ELF-1 (cell line): Measurements from ENCODE around the gene EFNA5.

Experiments
- DNase-seq: peaks from one replicate; pipeline ENCODE4 v3.0.0-alpha.2; 2016; ENCODE audit warnings: low read depth, low spot score

The EFNA5 gene

GRCh38 chr5:107640568-107640967 lies 30.2 kb downstream of the EFNA5 start:
- no peak for DNase-seq

DNA sequence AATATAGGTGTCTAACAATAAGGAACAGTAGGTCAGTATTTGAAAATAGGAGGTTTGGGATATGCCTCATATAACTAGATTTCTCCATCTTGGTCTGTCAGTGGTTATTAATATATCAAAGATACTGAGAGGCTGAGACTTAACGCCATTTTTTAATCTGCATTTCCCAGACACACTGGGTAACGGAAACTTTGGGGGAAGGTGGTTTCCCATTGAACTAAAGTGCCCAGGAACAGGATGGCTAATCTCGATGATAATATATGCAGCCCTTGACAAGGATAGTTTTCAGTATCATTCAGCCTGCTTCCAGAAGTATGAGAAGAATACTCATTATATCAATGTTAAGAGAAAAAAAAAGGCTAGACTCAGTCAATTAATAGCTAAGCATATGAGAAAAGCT lies 30.7 kb downstream of the EFNA5 start:
- DNase-seq = no peak

GRCh38 chr5:107636555-107636954 lies 34.2 kb downstream of the EFNA5 start:
- DNase-seq = no peak

GRCh38 chr5:107636068-107636467 lies 34.7 kb downstream of the EFNA5 start:
- no peak for DNase-seq

DNA sequence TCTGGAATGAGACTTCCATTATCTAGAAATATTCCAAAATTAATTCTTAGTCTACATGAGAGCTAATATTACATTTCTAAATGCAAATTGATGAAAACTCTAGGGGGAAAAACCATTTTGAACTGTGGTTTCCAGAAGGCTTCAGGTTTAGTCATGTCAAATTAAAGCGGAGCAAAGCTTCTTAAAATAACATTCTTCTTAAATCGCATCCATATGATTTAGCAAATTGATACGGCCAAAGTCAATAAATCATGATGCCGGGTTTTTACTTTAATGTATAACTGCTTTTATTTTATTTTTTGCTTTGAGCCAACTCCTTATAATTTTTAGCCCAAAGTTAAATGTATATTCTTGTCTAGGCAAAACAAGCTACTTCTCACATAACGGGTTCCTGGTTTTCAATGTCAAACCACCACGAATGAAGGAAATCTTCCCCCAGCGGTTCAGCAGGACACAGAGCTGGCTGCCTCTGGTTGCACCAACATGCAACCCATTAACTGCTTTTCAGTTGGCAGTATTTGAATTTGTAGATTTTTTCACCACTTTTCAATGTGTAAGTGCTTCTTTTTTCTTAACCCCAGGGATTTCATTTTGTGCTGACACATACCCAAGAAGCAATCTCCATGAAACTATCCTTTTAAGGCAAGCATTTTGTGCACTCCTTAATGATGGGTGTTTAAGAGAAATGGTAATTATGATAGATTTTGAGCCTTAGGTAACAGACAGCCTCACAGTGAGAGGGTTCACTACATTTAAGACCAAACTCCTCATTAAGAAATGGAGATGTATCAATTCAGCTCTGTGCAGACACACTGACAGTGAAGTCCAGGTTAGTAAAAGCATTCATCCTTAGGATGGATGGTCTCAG lies 35.5 kb downstream of the EFNA5 start:
- DNase-seq = no peak

DNA sequence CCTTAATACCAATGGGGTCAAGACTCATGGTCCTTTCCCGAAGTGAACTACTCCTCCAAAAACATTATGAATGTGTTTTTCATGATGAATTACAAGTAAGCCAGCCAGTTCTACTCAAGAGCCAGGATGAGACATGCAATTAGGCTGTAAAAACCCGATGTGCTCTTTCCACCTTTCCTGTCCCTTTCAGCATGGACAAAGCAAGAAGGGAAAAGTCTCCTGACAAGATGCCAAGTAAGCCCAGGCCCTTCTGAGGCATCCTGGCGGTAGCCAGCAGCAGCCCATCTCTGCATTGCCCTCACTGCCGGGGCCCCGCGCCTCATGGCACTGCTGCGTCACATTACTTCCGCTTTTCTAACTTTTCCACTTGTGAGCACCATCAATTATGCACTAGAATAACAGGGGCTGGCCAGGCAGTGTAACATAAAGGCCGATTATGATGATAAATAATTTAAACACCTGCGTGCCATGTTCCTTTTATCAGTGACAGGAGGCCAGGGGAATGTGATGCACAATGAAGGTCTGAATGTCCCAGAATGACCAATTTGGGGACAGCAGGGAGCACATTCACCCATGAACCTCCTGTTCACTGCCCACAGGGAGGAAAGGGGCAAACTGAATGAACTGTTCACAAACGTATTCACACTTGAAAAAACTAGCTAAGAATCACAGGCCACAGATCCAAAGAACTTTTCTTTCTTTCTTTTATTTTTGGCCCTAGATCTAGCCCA lies 37.4 kb downstream of the EFNA5 start:
- DNase-seq = no peak

DNA sequence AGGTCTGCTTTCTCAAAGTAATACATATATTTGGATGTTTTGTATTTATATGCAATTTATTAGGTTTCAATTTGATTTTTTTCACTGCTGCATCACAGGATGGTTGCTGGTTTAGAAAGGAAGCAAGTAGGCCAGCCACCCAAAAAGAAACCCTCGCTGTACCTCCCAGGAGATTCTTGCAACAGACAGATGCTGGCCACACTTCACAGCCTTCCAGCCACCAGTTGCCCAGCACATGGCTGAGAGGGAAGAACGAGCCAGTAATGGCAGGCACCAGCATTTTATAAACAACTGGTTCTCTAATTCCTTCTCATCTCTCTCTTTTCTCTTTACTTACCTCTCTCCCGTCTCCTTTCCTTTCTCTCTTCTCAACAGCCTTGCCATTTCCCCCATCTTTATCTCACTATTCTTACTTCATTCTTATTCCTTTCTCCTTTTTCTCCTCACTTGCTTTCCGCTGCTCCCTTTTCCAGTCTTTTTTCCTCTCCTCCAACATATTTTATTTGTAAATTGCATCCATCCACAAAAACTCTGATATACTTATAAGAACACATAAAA lies 38.9 kb downstream of the EFNA5 start:
- DNase-seq = no peak

GRCh38 chr5:107630184-107630583 lies 40.6 kb downstream of the EFNA5 start:
- DNase-seq = no peak

DNA sequence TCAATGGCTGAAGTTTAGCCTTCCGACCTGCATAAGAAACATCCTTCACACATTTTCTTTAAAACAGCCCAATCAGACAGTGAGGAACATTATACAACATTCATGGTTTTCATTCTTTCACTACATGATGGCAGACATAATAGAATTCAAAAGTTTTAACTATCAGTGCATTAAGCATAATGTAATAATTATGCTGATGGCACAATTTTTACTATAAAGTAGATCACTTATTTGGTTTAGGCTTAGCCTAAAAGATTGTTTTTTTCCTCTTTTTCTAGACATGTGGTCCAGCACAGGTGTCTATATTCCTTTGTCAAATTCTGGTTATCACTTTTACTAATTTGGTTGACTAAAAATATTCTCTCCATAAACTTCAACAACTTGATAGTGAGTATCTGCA lies 46.5 kb downstream of the EFNA5 start:
- no peak for DNase-seq

DNA sequence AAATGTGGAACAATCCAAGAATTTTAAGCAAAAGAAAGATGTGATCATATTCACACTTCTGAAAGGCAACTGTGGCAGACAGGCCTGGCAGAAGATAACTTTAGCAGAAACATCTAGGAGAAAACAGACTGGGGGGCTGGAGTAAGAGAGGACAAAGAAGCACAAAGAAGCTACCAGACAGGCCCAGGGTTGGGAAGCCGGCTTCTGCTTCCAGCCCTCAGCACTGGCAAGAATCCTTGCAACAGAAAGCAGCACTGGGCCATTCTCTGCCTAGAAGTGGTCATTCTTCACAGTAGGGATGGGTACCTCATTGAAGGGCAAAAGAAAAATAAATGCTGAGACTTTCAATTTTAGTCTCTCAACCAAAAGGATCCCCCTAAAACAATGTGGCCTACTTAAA lies 49.6 kb downstream of the EFNA5 start:
- no peak for DNase-seq

DNA sequence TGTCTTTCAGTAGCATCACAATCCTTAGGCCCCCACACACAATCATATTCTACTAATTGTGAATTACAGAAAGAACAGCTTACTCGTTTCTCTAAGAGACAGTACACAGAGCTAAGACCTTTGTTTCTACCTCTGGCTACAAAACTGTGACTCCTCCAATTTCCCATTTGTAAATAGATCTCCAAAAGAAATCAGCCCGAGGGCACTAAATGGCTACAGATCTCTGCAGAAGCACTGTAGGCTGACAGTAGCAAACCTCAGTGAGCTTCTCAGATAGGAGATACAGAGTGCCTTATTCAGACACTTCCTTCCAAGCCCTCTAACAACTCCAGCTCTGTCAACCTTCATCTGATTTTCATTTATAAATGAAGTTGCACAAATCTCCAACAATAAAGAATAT lies 51.0 kb downstream of the EFNA5 start:
- DNase-seq = peak; percentile 62

- no peak for DNase-seq
Measured at GRCh38 chr5:107618242-107618641, 52.5 kb downstream of the EFNA5 start.

- DNase-seq = no peak
Measured at GRCh38 chr5:107617052-107617451, 53.7 kb downstream of the EFNA5 start.

DNA sequence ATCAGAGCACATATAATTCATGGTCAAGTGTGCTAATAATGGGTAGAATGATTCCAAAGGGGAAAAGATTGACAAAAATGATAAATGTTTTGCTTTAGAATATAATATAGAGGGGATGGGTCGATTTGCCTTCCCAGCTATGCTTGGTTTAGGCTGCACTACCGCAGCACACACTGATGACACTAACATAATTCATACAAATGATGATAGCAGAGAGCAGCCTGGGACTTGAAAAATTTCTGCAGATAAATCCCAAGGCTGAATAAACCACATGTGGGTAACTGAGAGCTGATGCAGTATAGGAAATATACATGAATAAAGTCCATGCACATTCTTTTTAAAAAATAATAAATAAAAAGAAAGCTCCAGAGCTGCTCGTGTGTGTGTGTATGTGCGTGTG lies 54.5 kb downstream of the EFNA5 start:
- DNase-seq = no peak

DNA sequence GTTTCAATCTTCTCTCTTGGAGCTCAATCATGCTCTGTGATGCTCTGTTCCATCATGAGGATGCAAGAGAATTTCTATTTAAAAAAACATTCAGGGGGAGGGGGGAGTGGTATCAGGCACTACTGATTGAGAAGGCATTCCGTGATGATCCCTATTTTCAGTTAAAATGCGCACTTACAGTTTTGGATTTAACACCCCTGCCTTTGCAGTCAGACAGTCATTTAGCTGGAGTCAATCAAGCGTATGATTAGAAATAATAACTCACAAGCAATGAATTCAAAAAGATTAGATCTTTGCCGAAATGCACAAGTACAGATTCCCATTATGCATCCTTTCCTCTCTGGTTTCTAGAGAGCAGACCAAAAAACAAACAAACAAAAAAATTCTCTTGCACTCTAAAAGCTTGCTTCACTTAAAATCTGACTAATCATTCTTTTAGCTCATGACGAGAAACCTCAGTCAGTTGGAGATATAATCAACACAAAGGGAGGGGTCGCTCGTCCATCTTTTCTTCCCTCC lies 55.4 kb downstream of the EFNA5 start:
- DNase-seq = no peak

DNA sequence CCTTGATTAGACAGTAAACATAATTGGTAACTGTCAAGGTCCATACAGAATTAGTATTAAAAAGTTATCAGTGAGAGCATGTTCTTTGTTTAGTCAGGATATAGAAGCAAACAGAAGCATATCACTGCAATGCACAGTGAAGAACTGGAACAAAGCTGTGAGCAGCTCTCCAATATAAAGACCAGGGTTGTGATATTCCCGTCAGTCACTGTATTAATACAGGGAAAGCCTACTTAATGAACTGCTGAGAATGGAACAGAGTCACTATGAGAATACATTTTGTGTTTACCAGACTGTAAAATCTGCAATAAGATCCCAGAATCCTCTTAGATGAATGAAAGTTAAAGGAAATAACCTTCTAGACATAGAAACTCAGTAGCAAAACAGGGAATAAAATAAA lies 58.2 kb downstream of the EFNA5 start:
- no peak for DNase-seq

DNA sequence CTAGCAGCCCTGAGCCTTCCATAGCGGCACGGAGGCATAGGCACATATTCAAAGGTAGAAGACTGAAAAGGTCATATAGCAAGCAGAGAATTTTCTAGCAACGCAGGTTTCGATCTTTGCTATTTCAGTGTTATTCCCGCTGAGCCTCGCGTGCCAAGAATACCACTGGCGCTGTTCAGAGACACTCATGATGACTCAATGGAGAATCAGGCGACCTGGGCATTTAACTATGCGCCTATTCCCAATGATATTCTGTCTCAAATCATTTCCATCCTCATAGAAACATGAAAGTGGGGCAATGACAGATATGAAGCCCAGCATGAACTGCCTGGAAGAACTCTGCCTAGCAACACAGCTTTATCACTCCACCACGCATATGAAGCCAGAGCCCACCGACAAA lies 59.9 kb downstream of the EFNA5 start:
- no peak for DNase-seq

DNA sequence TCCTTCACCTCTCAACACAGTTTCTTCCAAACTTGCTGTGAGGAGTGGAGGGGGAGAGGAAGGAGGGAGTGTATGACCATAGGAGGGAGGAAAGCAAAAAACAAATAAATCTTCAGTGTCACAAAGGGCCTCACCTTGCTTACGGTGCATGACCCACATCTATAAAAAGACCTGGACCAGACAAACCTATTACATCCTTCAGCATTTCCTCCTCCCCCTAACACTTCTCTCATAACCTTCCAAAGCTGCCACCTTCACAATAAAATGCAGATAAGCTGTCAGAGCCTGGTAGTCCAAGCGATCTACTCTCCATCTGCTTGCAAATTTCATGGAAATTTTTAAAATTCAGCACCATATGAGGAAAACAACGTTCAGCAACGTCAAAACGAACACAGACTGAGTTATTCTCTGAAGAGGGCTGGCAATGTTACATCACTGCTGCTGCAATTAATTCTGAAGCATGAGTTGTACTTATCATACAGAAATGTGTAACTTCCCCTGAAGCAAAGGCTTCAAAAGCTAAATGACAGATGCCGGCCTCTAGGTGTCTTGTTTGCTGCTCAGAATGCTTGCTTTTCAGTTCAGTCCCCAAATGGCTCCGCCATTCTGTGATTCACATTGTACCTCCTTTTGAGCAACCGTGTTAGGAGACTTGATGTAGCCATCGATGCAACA lies 62.9 kb downstream of the EFNA5 start:
- DNase-seq = no peak

GRCh38 chr5:107607196-107607595 lies 63.5 kb downstream of the EFNA5 start:
- DNase-seq = no peak

DNA sequence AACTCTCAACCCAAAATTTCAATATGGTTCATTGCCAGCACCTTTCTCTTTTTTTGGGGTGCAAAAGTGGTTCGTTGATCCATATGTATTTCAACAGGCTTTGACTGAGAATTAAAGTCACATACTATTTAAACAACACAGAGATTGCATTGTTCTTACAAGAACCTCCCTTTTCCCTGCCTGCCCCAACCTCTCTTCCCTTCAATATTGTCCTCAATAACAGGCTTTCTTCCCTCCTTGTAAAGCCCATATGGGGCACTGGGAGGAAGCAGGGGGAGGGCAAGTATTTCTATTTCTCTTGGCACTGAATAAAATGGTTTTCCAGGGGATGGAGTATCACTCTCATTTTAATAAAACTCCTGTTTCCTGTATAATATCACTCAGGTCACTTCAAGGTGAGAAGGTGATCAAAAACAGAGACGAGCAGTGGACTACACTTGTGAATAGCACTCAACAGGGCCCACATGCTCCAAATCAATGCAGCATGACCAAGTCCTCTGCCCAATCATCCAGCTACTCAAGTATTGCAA lies 65.1 kb downstream of the EFNA5 start:
- no peak for DNase-seq

DNA sequence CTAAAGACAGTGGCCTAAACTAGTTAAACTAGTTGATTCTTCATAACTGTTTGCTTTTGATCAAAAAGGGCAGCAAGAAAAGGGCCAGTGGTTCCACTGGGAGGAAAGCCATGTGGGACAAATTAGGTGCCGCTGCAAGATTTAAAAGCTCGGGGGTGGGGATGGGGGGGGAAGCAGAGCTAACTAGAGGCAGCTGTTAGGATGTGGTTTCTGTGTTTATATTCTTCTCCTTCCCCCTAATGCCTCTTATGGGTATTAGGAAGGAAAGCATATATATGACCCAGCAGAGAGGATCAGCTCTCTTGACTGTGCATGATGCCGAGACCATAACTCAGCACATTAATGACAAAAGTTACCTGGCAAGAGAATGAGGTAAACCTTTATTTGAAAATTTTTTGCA lies 65.7 kb downstream of the EFNA5 start:
- DNase-seq = no peak
